GM18507 (cell line): ENCODE measurements around the gene TNS1.
A peak's percentile ranks its signal among the peaks of the same experiment; 100 is the strongest.

Source experiments
- DNase-seq: peaks from one replicate; pipeline ENCODE4 v3.0.0; 2011; ENCODE audit warnings: low read depth; ENCODE audit not compliant: insufficient read length; ENCODE audit errors: extremely low spot score
- FAIRE-seq: peaks from 2 replicates; lab custom pipeline; 2011; peaks lifted over from hg19 to GRCh38; lab: Jason Lieb, UNC

TNS1 gene

GRCh38 chr2:217905896-217906295, 96.9 kb downstream of the TNS1 start:
- FAIRE-seq (no peak), DNase-seq (no peak)

GRCh38 chr2:217905395-217905794, 97.4 kb downstream of the TNS1 start:
- FAIRE-seq (no peak), DNase-seq (no peak)

GRCh38 chr2:217904614-217904965, 98.2 kb downstream of the TNS1 start:
- no peak for FAIRE-seq
- DNase-seq: no peak

GRCh38 chr2:217903859-217904613, 98.8 kb downstream of the TNS1 start:
- DNase-seq (no peak), FAIRE-seq (no peak)

- no peak for DNase-seq
- FAIRE-seq: no peak
Measured at GRCh38 chr2:217903142-217903858, 99.5 kb downstream of the TNS1 start.

- no peak for FAIRE-seq
- DNase-seq: no peak
Measured at GRCh38 chr2:217902379-217903141, 100.2 kb downstream of the TNS1 start.

- no peak for FAIRE-seq
- DNase-seq: no peak
Measured at GRCh38 chr2:217901835-217902378, 100.9 kb downstream of the TNS1 start.

GRCh38 chr2:217901400-217901799, 101.4 kb downstream of the TNS1 start:
- FAIRE-seq (no peak), DNase-seq (no peak)

- DNase-seq (no peak), FAIRE-seq (no peak)
Measured at GRCh38 chr2:217900780-217901360, 101.9 kb downstream of the TNS1 start.

GRCh38 chr2:217900010-217900779, 102.6 kb downstream of the TNS1 start:
- FAIRE-seq: no peak

GRCh38 chr2:217899231-217900009, 103.4 kb downstream of the TNS1 start:
- peak; percentile 38 for DNase-seq

More at GRCh38 chr2:217900010-217900779, 102.6 kb downstream of the TNS1 start:
- no peak for DNase-seq

GRCh38 chr2:217897816-217898806, 104.7 kb downstream of the TNS1 start:
- FAIRE-seq (no peak), DNase-seq (no peak)

More at GRCh38 chr2:217899231-217900009, 103.4 kb downstream of the TNS1 start:
- no peak for FAIRE-seq

- FAIRE-seq: no peak
Measured at GRCh38 chr2:217897091-217897715, 105.6 kb downstream of the TNS1 start.

GRCh38 chr2:217895070-217895635, 107.6 kb downstream of the TNS1 start:
- no peak for FAIRE-seq
- DNase-seq: no peak

More at GRCh38 chr2:217897091-217897715, 105.6 kb downstream of the TNS1 start:
- no peak for DNase-seq

GRCh38 chr2:217893440-217893839, 109.4 kb downstream of the TNS1 start:
- DNase-seq (no peak), FAIRE-seq (no peak)

GRCh38 chr2:217892560-217892959, 110.2 kb downstream of the TNS1 start:
- DNase-seq (no peak), FAIRE-seq (no peak)
